GM13976 (cell line): Measurements from ENCODE around the gene MICAL3.
A peak's percentile ranks its signal among the peaks of the same experiment; 100 is the strongest.

ENCODE experiments used
- DNase-seq: peaks from one replicate; pipeline ENCODE4 v3.0.0; 2012; ENCODE audit warnings: low spot score
- CTCF ChIP-seq: IDR thresholded peaks from 2 replicates; pipeline ENCODE4 v1.5.1; 2012; ENCODE audit warnings: borderline replicate concordance, mild to moderate bottlenecking; ENCODE audit not compliant: insufficient read depth; ENCODE audit errors: extremely low read depth, missing control alignments, control extremely low read depth
- in situ Hi-C: fragments of 300-500 bp; cut with MboI; formaldehyde crosslinking; loops from one replicate; pipeline ENCODE4 v1.12.0; 2022; ENCODE audit warnings: low sequenced_read_pairs, mixed read lengths, inconsistent platforms; ENCODE audit not compliant: unreplicated experiment

Gene MICAL3

DNA sequence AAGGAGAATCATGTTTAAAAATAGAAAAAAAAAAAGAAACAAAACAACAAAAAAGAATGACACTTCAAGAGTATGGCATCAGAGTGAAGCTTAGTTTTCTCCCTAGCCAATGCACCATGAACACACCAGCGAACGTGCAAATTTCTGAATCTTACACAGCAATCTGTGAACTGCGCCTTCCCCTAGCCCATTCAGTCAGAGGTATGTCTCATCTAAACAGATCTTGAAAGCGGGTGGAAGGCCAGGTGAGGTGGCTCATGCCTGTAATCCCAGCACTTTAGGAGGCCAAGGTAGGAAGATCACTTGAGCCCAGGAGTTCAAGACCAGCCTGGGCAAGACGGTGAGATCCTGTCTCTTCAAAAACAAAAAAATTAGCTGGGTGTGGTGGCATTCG lies 113.1 kb downstream of the MICAL3 start:
- in situ Hi-C loops: no loop called here
- DNase-seq: no peak
- no peak for TF ChIP-seq CTCF

- in situ Hi-C loops: no loop called here
- peak; percentile 43 for DNase-seq
- peak; percentile 47 for TF ChIP-seq CTCF
Observed at GRCh38 chr22:17910561-17911311, 113.6 kb downstream of the MICAL3 start.

GRCh38 chr22:17907748-17908051 lies 116.7 kb downstream of the MICAL3 start:
- in situ Hi-C loops: no loop called here
- no peak for DNase-seq
- no peak for TF ChIP-seq CTCF

DNA sequence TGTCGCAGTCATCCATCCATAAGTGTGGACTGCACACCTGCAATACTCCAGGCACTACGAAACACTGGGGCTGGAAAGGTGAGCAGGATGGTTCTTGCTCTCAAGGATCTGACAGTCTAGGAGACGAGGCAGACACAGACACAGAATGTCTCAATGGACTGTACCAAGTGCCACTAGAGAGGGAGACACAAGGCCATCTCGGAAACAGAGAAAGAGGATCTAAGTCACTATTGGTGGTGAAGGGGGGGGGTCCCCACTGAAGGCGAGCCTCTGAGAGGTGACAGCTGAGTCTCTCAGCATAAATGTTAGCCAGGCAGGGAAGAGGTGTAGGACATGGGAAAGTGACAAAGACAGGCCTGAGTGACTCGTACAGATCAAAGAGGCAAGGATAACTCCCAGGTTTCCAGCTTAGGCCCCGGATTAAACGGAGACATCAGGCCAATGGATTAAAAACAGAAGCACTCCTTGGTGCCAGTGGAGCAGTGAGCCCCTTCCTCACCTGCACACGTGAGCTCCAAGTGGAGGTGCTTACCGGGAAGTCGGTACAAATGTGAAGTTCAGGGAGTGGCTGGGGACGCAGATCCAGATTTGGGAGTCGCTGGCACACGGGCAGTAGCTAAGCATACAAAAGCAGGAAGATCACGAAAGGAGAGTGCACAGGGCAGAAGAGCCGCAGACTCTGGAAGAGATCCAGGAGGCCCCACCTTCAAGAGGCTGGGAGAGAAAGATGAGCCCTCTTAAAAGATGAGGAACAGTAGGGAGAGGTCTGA lies 117.2 kb downstream of the MICAL3 start:
- TF ChIP-seq CTCF: no peak
- no peak for DNase-seq
- in situ Hi-C loops: no loop called here

DNA sequence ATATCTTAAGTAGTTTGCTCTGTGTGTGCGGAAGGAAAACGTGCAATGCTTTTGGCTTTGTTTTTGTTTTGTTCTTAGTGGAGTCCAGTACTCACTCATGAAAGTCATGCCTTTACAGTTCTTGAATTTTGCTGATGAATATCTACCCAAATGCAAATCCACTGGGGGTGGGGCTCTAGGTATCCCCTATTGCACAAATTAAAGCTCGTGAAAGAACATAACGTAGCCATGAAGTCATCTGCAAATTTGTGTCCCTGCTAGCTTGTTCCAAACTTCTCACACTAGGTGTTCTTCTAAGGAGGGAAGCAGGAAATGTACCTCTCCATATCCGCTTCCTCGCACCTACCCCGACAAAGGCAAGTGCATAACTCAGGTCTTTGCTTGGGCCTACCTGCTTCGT lies 118.9 kb downstream of the MICAL3 start:
- in situ Hi-C loops: no loop called here
- DNase-seq: no peak
- no peak for TF ChIP-seq CTCF

GRCh38 chr22:17903564-17904295 lies 120.6 kb downstream of the MICAL3 start:
- in situ Hi-C loops: no loop called here
- no peak for TF ChIP-seq CTCF
- DNase-seq: no peak
